Measurements from ENCODE around the gene NTRK3.

Gene NTRK3

DNA sequence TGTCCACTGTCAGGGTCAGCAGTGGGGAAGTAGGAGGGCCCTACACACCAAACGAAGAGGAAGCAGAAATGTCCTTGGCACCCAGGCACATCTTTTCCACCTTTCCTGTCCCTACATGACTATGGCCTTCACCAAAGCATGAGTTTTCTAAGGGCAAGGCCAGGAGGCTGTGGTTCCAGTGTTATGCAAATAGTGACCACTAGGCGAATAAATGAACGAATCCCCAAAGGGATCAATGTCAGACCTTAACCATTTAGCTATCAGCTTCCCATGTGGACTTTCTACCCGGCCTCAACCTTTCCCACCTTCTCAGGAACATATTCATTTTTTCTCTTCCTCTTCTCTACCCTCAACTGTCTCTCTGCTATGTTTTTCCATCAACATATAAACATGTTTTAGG, 63.1 kb downstream of the NTRK3 start:
- Mint-ChIP-seq H3K27ac (no peak overlapping the region), H3K9me3 (no peaks in the 10 kb centered on the region), H3K4me3 (no peak overlapping the region), H3K27me3 (ENCODE audit: low read depth) (no peaks in the 10 kb centered on the region), H3K36me3 (ENCODE audit: low read depth) (no peaks in the 10 kb centered on the region), H3K4me1 (ENCODE audit: low read depth) (no peaks in the 10 kb centered on the region)

DNA sequence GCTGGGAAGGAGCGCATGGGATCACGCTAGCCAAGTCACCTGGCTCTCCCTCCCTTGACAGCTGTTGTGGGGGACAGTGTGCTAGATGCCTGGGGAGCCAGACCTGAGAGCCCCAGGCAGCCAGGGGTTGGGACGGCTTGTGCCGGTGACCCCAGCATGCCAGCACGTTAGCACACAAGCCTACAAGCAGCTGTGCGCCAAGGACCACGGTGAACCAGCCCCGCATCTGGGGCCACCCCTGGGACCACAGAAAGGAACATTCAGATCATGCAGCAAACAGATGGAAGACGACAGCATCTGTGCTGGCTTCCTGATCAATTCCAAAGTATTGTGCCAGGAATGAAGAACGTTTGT, 64.8 kb downstream of the NTRK3 start:
- no peaks in the 10 kb centered on the region for H3K36me3 Mint-ChIP-seq (ENCODE audit: low read depth)
- H3K9me3 Mint-ChIP-seq: no peaks in the 10 kb centered on the region
- H3K4me3 Mint-ChIP-seq: no peak overlapping the region
- H3K27me3 Mint-ChIP-seq (ENCODE audit: low read depth): no peaks in the 10 kb centered on the region
- no peaks in the 10 kb centered on the region for H3K4me1 Mint-ChIP-seq (ENCODE audit: low read depth)
- H3K27ac Mint-ChIP-seq: no peak overlapping the region

DNA sequence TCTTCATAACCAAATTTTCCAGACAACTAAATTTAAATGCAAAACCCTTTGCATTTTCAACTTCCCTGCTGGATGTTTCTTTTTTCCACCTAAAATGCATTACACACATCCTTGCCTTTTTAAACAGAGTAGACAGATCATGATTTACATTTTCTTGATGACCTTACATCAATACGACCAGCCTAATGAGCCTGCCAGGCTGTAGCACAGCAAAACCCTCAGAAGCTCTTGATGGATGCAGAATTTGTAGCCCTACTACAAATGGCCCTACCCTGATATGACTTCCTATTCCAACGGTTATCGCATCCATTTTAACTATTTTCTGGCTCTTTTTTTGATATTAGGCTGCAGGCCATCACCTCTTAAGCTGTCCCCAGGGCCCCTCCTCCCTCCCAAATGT, 66.3 kb downstream of the NTRK3 start:
- H3K27me3 Mint-ChIP-seq (ENCODE audit: low read depth): no peaks in the 10 kb centered on the region
- no peaks in the 10 kb centered on the region for H3K9me3 Mint-ChIP-seq
- H3K27ac Mint-ChIP-seq: no peak overlapping the region
- no peaks in the 10 kb centered on the region for H3K36me3 Mint-ChIP-seq (ENCODE audit: low read depth)
- no peak overlapping the region for H3K4me3 Mint-ChIP-seq
- H3K4me1 Mint-ChIP-seq (ENCODE audit: low read depth): no peaks in the 10 kb centered on the region

DNA sequence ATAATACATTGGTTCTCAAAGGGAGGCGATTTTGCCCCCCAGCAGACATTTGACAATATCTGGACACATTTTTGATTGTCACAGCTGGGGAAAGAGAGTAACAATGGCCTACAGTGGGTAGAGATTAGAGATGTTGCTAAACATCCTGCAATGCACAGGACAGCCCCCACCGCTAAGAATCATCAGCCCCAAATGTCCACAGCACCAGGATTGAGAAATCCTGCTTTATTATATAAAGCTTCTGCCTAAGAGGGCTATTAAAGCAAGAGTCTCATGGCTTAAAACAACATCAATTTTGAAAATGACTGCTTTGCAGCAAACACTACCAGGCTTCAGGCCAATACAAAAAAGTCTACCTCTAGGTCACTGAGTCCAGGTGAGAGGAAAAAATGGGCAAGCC, 68.2 kb downstream of the NTRK3 start:
- no peak overlapping the region for H3K4me3 Mint-ChIP-seq
- no peaks in the 10 kb centered on the region for H3K4me1 Mint-ChIP-seq (ENCODE audit: low read depth)
- H3K27ac Mint-ChIP-seq: no peak overlapping the region
- no peaks in the 10 kb centered on the region for H3K36me3 Mint-ChIP-seq (ENCODE audit: low read depth)
- no peaks in the 10 kb centered on the region for H3K27me3 Mint-ChIP-seq (ENCODE audit: low read depth)
- H3K9me3 Mint-ChIP-seq: no peaks in the 10 kb centered on the region

DNA sequence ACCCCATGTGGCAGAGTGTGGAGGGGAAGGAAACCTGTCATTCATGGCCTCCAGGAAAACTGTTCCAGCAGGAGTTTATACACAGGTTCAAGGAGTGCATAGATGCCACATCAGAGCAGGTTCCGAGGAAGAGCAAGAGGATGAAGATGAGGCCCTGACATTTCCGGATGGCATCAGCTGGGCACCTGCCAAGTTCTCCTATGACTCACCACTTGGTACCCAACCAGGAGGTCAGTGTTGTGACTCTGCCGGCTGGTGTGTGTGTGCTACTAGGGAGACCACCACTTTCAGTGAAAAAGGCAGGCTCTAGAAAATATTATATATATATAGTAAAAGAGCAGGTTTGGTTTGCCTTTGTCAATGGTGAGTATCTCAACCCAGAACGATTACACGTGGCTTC, 69.3 kb downstream of the NTRK3 start:
- no peak overlapping the region for H3K27ac Mint-ChIP-seq
- H3K27me3 Mint-ChIP-seq (ENCODE audit: low read depth): no peaks in the 10 kb centered on the region
- no peaks in the 10 kb centered on the region for H3K36me3 Mint-ChIP-seq (ENCODE audit: low read depth)
- H3K9me3 Mint-ChIP-seq: no peaks in the 10 kb centered on the region
- H3K4me3 Mint-ChIP-seq: no peak overlapping the region
- H3K4me1 Mint-ChIP-seq (ENCODE audit: low read depth): no peaks in the 10 kb centered on the region

DNA sequence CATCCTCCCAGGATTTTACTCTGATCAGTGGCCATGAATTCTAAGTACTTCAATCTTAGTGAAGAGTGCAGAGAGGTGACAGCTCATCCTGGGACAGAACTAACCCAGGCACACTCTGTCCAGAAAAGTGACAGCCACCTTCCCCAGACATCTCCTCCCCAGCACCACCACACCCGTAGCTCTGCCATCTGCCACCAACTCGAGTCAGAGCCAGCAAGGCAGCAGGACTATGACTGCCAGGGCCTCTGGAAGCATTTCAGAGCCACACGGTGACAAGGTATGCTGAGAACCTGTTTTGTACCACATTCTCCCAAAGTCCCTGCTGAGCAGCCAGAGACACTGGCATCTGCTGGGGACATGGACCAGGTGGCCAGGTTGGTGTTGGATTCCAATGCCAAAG, 71.0 kb downstream of the NTRK3 start:
- Mint-ChIP-seq H3K4me3 (no peak overlapping the region), H3K36me3 (ENCODE audit: low read depth) (no peaks in the 10 kb centered on the region), H3K27ac (no peak overlapping the region), H3K4me1 (ENCODE audit: low read depth) (no peaks in the 10 kb centered on the region), H3K9me3 (no peaks in the 10 kb centered on the region), H3K27me3 (ENCODE audit: low read depth) (no peaks in the 10 kb centered on the region)

DNA sequence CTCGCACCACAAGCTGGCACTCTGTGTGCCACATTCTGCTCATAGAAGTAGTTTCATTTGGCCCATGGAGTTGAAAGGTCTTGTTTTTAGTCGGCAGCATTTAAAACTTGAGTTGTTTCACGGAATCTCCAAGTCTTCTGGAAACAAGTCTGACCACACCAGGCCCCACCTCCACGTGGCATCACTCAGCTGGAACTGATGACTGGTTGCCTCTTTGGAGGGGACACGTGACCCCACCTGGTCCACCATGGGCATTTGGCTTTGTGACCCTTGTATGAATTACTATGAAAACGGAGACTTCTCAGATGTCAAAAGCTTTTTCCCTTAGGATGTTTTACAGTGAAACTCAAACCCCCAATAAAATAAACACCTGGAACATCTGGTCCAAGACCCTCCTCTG, 74.9 kb downstream of the NTRK3 start:
- Mint-ChIP-seq H3K27me3 (ENCODE audit: low read depth) (no peaks in the 10 kb centered on the region), H3K27ac (no peak overlapping the region), H3K9me3 (no peaks in the 10 kb centered on the region), H3K4me3 (no peak overlapping the region), H3K4me1 (ENCODE audit: low read depth) (no peaks in the 10 kb centered on the region), H3K36me3 (ENCODE audit: low read depth) (no peaks in the 10 kb centered on the region)

DNA sequence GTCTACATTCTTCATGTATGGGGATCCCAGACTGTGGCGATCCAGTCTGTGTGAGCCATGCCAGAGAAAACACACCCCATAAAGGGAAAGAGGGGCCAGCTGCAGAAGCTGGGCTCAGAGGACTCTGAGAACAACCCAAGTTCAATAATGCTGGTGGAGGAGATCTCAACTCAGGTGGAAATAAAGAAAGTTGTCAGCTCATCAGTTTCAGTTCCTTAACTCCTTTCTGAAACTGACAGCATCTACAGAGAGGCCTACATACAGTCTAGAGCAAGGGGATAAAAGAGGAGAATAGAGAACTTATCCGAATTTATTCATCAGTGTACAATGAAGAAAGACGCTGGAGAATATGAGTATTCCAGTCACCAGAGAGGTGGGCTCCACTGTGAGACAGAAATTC, 77.0 kb downstream of the NTRK3 start:
- no peak overlapping the region for H3K4me3 Mint-ChIP-seq
- no peaks in the 10 kb centered on the region for H3K4me1 Mint-ChIP-seq (ENCODE audit: low read depth)
- no peaks in the 10 kb centered on the region for H3K9me3 Mint-ChIP-seq
- H3K27me3 Mint-ChIP-seq (ENCODE audit: low read depth): no peaks in the 10 kb centered on the region
- H3K36me3 Mint-ChIP-seq (ENCODE audit: low read depth): no peaks in the 10 kb centered on the region
- no peak overlapping the region for H3K27ac Mint-ChIP-seq

DNA sequence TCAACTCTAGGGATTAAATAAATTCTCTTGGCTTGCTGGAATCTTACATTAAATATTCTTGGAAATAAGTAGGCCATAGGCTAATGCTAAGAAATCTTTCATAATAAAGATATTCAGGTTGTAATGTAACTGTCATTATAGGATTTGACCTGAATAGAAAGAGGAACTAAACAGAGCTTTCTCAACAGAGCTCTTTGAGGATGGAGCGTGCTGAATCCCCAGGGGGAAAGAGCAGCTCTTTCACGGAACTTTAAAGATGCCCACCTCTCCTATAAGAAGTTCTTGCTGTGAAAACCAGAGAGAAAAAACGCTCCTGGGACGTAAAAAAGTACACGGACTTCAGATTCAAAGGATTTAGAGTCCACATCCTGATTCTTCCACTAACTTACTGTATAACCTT, 77.9 kb downstream of the NTRK3 start:
- Mint-ChIP-seq H3K36me3 (ENCODE audit: low read depth) (no peaks in the 10 kb centered on the region), H3K27me3 (ENCODE audit: low read depth) (no peaks in the 10 kb centered on the region), H3K4me3 (no peak overlapping the region), H3K27ac (no peak overlapping the region), H3K4me1 (ENCODE audit: low read depth) (no peaks in the 10 kb centered on the region), H3K9me3 (no peaks in the 10 kb centered on the region)

DNA sequence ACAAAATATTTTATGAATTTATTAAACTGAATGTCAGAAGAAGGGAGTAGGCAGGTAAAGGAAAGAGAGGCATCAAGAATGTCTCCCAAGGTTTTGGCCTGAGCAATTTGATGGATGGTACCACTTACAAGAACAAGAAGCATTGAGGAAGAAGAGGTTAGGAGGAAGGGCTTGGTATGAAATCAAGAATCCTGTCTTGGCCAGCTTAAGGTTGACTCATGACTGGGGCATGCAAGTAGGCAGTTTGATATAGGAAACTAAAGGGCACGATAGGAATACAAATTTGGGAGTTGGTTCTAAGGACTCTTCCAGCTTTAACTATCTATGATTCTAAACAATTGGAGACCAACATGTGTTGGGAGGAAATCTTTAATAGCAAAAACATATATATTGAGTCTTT, 79.1 kb downstream of the NTRK3 start:
- no peak overlapping the region for H3K4me3 Mint-ChIP-seq

DNA sequence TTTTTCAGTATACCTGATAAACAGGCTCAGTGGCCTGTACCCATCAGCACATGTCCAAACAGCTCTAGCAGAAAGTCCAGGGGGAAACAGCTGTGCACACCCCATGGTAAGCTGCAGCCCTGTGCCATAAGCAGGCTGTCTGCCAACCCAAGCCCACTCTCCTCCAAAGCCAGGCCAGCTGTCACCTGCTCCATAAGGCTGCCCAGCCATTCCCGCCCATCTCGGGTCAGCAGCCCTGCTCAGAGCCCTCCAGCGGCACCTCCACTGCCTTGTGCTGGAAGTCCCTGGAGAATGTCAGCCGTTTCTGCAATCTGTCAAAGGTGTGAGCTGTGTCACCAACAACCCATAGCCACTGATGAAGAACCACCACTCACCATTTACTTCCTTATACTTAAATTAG, 82.0 kb downstream of the NTRK3 start:
- H3K4me3 Mint-ChIP-seq: no peak overlapping the region
- no peak overlapping the region for H3K27ac Mint-ChIP-seq
- H3K4me1 Mint-ChIP-seq (ENCODE audit: low read depth): no peaks in the 10 kb centered on the region
- H3K27me3 Mint-ChIP-seq (ENCODE audit: low read depth): peaks cover 4% of the 10 kb centered on the region
- H3K36me3 Mint-ChIP-seq (ENCODE audit: low read depth): no peaks in the 10 kb centered on the region
- H3K9me3 Mint-ChIP-seq: no peaks in the 10 kb centered on the region

More for the DNA sequence above, 79.1 kb downstream of the NTRK3 start:
- no peak overlapping the region for H3K27ac Mint-ChIP-seq
- H3K9me3 Mint-ChIP-seq: no peaks in the 10 kb centered on the region
- H3K4me1 Mint-ChIP-seq (ENCODE audit: low read depth): no peaks in the 10 kb centered on the region
- no peaks in the 10 kb centered on the region for H3K36me3 Mint-ChIP-seq (ENCODE audit: low read depth)
- H3K27me3 Mint-ChIP-seq (ENCODE audit: low read depth): peaks cover 3% of the 10 kb centered on the region

DNA sequence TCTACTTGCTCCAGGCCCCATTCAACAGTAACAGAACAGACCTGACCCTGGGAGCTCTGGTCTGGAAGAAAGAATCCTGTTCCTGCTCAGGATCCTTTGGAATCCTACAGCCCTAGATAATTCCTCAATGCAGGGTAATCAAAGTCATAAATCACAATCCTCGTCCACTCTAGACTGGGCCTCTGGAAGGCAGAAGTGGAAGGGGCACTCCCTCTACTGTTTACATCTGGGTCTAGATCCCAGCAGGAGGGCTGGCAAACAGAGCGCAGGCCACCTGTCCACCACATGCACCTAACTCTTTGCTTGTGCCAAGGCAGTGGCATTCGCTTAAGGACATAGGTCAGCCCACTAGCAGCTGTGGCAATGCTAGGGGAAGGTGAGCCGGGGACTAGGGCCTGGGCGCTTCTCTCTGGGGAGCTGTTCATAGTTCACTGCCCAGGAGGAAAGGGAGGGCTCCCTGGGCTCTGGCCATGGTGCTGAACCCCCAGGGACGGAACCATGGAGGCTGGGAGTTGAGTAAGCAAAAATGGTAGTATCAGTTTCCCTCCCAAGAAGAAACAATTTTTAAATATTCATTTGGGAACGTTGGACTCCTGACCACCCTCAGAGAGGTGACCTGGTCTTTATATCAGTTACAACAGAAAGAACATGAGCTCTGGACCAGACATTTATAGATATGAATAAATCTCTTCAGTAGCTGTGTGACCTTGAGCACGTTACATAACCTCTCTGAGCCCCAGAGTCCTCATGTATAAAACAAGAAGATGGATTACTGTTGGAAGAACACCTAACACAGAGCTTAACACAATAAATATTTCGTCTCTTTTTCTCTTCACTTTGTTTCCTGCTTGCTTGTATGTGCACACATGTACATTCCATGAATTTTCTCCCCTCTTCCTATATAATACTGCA, 90.2 kb downstream of the NTRK3 start:
- Mint-ChIP-seq H3K27ac (no peak overlapping the region), H3K27me3 (ENCODE audit: low read depth) (peaks cover 3% of the 10 kb centered on the region), H3K4me1 (ENCODE audit: low read depth) (no peaks in the 10 kb centered on the region), H3K9me3 (no peaks in the 10 kb centered on the region), H3K4me3 (no peak overlapping the region), H3K36me3 (ENCODE audit: low read depth) (no peaks in the 10 kb centered on the region)

DNA sequence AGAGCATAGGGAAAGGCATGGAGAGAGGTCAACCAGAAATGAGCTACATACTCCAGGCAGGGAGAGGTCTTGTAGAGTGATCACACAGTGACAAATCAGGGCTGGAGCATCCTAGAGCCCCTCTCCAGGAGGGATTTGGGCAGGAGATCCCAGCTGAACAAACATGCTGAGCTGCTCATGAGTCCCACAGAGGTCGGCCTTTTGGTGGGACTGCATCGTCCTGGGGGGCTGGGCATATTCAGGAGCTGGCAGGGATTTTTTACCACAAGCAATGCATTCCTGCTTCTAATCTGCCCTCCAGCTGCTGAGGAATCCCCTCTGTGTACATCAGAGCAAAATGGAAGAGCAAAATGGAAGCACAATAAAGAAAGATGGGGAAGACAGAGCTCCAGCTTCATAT, 94.9 kb downstream of the NTRK3 start:
- Mint-ChIP-seq H3K4me3 (no peak overlapping the region), H3K36me3 (ENCODE audit: low read depth) (no peaks in the 10 kb centered on the region), H3K27ac (no peak overlapping the region), H3K9me3 (no peaks in the 10 kb centered on the region), H3K27me3 (ENCODE audit: low read depth) (peaks cover 3% of the 10 kb centered on the region), H3K4me1 (ENCODE audit: low read depth) (no peaks in the 10 kb centered on the region)

DNA sequence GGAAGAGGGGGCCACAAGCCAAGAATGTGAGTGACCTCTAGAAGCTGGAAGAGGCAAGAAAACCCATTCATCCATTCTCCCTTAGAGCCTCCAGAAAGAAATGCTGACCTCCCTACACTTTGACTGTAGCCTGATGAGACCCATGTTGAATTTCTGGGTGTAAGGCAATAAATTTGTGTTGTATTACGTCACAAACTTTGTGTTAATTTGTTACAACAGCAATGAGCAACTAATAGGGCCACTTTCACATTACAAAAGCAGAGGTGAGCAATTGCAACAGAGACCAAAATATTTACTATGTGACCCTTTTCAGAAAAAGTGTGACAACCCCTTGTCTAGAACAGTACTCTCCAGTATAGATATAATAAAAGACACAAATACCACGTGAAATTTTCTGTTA, 101.2 kb downstream of the NTRK3 start:
- Mint-ChIP-seq H3K36me3 (ENCODE audit: low read depth) (no peaks in the 10 kb centered on the region), H3K4me1 (ENCODE audit: low read depth) (no peaks in the 10 kb centered on the region), H3K4me3 (no peak overlapping the region), H3K27ac (no peak overlapping the region), H3K27me3 (ENCODE audit: low read depth) (no peaks in the 10 kb centered on the region), H3K9me3 (no peaks in the 10 kb centered on the region)

DNA sequence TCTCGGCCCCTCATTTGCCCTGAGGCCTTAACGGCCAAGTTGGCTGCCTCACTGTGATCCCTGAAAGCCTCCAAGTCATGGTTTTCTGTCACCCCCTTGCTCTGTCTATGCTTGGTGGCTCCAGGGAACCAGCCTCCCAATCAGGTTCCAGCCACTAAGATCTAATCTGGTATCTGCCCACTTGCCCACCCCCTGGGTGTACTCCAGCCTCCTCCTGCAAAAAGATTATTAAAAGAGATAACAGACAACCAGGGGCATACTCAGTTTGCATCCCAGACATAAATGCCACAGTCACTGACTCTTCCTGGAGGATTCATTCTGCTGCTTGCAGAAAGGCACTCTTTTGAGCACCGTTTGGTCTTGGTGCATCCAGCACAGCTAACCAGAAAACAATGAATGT, 103.9 kb downstream of the NTRK3 start:
- no peaks in the 10 kb centered on the region for H3K9me3 Mint-ChIP-seq

DNA sequence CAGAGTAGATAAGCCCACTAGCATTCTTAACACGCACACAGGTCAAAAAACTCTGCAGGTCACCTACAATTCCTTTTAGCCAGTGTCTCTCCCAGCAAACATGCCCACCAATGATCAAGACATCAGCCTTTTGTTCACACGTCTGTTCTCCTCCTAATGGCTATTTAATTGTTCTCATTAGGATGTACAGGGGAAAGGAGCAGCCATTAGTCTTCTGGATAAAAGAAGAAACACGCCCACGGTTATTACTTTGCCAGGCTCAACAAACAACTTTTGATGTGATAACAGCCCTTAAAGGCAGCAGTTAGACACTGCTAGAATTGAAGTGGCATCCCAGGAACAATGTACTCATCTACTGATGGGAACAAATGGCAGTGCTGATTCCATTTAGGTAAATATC, 108.8 kb downstream of the NTRK3 start:
- Mint-ChIP-seq H3K36me3 (ENCODE audit: low read depth) (no peaks in the 10 kb centered on the region), H3K27me3 (ENCODE audit: low read depth) (no peaks in the 10 kb centered on the region), H3K4me1 (ENCODE audit: low read depth) (no peaks in the 10 kb centered on the region), H3K9me3 (no peaks in the 10 kb centered on the region), H3K4me3 (no peak overlapping the region), H3K27ac (no peak overlapping the region)

More for the DNA sequence above, 103.9 kb downstream of the NTRK3 start:
- H3K36me3 Mint-ChIP-seq (ENCODE audit: low read depth): no peaks in the 10 kb centered on the region
- no peak overlapping the region for H3K27ac Mint-ChIP-seq
- H3K4me3 Mint-ChIP-seq: no peak overlapping the region
- H3K27me3 Mint-ChIP-seq (ENCODE audit: low read depth): no peaks in the 10 kb centered on the region
- no peaks in the 10 kb centered on the region for H3K4me1 Mint-ChIP-seq (ENCODE audit: low read depth)

Data from T-helper 1 cell treated with Interleukin-12 subunit alpha and Interleukin-12 subunit beta and Interleukin-4 antibody, amounts not matched to agents 30 μg/mL and 1 μg/mL, for 36 hours (primary cell).